Measurements from ENCODE around the gene ITLN1.

ITLN1 gene

DNA sequence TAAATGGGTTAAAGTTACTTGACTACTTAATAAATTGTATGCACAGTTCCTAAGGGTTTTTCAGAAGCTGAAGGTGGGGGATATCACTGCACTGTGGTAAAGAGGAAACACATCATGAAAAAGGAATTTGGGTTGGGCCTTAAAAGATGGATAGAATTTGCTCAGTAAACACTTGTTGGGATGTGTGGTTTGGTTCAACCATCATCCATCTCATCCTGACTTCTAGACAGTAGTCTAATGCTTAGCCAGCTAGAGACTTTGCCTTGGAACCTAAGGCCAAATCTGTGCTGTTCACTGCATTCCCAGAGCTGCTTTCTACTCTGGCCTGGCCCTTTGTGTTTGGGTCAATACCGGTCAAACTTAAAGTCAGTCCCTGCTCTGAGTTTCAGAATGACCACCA, 58.4 kb downstream of the ITLN1 start:
- no peak for DNase-seq (ENCODE audit: low read depth in 3 of 3, low spot score in 1 of 3)

Measured in stimulated activated CD4-positive, alpha-beta T cell treated with anti-CD3 and anti-CD28 coated beads, TNF-alpha, amount 100 ng/mL, for 1 hour (primary cell).